B cell (primary cell): ENCODE data around the gene FHL1.

Experiments used
- CTCF ChIP-seq: fragments of 200-600 bp; IDR thresholded peaks from one replicate; pipeline ENCODE4 v1.8.0; 2022; ENCODE audit warnings: antibody characterized with exemption, mild to moderate bottlenecking
- EZH2 ChIP-seq: IDR thresholded peaks from 2 replicates; pipeline ENCODE4 v1.6.1; 2012; ENCODE audit warnings: borderline replicate concordance, low read depth, mild to moderate bottlenecking, moderate library complexity, low read length; ENCODE audit not compliant: insufficient read depth, poor library complexity, severe bottlenecking

GRCh38 chrX:136097871-136098805 is 49.2 kb upstream of the FHL1 start:
- TF ChIP-seq CTCF (no peak), EZH2 (no peak)
